Liver (tissue), 9 donors: ENCODE data around the gene CHMP5. TPM values are rescaled to one million over a fixed set of nuclear protein-coding genes. Genes with fewer than 3 reads are reported as not detected.

Experiments
- DNase-seq: peaks from one replicate; pipeline ENCODE4 v3.0.0-alpha.2; 2017; ENCODE audit warnings: low spot score
- H3K27ac ChIP-seq, 2 donors: one replicate each; pipeline ENCODE4 v1.7.0; 2013; ENCODE audit warnings: inconsistent platforms in 2 of 2, low read length in 2 of 2, control low read depth in 1 of 2, low read depth in 1 of 2, mild to moderate bottlenecking in 1 of 2
- H3K27me3 ChIP-seq, 4 donors: one replicate each; pipeline versions ENCODE4 v1.6.1 to v1.7.0; 2013; ENCODE audit warnings: low read length in 3 of 4, inconsistent platforms in 1 of 4, mild to moderate bottlenecking in 1 of 4, moderate library complexity in 1 of 4; ENCODE audit not compliant: control insufficient read depth in 4 of 4, insufficient read depth in 4 of 4
- H3K36me3 ChIP-seq, 4 donors: one replicate each; pipeline versions ENCODE4 v1.6.1 to v1.7.0; 2013; ENCODE audit warnings: low read length in 3 of 4, mild to moderate bottlenecking in 3 of 4, low read depth in 1 of 4, moderate library complexity in 1 of 4; ENCODE audit not compliant: control insufficient read depth in 4 of 4, insufficient read depth in 3 of 4
- H3K4me1 ChIP-seq, 4 donors: one replicate each; pipeline versions ENCODE4 v1.6.1 to v1.7.0; 2013; ENCODE audit warnings: low read length in 3 of 4, mild to moderate bottlenecking in 3 of 4, moderate library complexity in 1 of 4; ENCODE audit not compliant: control insufficient read depth in 4 of 4, insufficient read depth in 4 of 4
- H3K4me3 ChIP-seq, 3 donors: one replicate each; pipeline versions ENCODE4 v1.6.1 to v1.7.0; 2013; ENCODE audit warnings: low read length in 3 of 3, control low read depth in 1 of 3, low read depth in 1 of 3, mild to moderate bottlenecking in 1 of 3
- H3K9ac ChIP-seq, 2 donors: one replicate each; pipeline ENCODE4 v1.7.0; 2013; ENCODE audit warnings: low read length in 2 of 2, mild to moderate bottlenecking in 2 of 2, moderate library complexity in 2 of 2, control low read depth in 1 of 2, low read depth in 1 of 2
- H3K9me3 ChIP-seq, 4 donors: one replicate each; pipeline versions ENCODE4 v1.6.1 to v1.7.0; 2013; ENCODE audit warnings: low read length in 3 of 4; ENCODE audit not compliant: control insufficient read depth in 4 of 4
- ATF3 ChIP-seq: IDR thresholded peaks from 2 replicates; pipeline ENCODE4 v1.6.1; 2016; ENCODE audit warnings: antibody characterized with exemption
- CTCF ChIP-seq: fragments of 150-350 bp; IDR thresholded peaks from 2 replicates; pipeline ENCODE4 v1.5.1; 2017; ENCODE audit warnings: improper control_type of control experiment, low read depth, low read length; ENCODE audit not compliant: missing input control
- EGR1 ChIP-seq, 2 donors: IDR thresholded peaks; 2 replicates each; pipeline ENCODE4 v1.6.1; 2016 to 2018; ENCODE audit warnings: antibody characterized with exemption in 2 of 2, low read depth in 2 of 2
- FOXA1 ChIP-seq: IDR thresholded peaks from 2 replicates; pipeline ENCODE4 v1.6.1; 2016; ENCODE audit warnings: antibody characterized with exemption
- FOXA2 ChIP-seq: IDR thresholded peaks from 2 replicates; pipeline ENCODE4 v1.6.1; 2016; ENCODE audit warnings: antibody characterized with exemption
- GABPA ChIP-seq, 2 donors: IDR thresholded peaks in 1 of 2; conservative IDR thresholded peaks in 1 of 2; 2 replicates each; pipeline ENCODE4 v1.6.1; 2016; ENCODE audit warnings: antibody characterized with exemption in 2 of 2, mild to moderate bottlenecking in 1 of 2, moderate library complexity in 1 of 2
- HNF4A ChIP-seq, 2 donors: conservative IDR thresholded peaks; 2 replicates each; pipeline ENCODE4 v1.6.1; 2016; ENCODE audit warnings: antibody characterized with exemption in 2 of 2, mild to moderate bottlenecking in 2 of 2
- HNF4G ChIP-seq: IDR thresholded peaks from 2 replicates; pipeline ENCODE4 v1.6.1; 2016; ENCODE audit warnings: antibody characterized with exemption
- JUND ChIP-seq, 2 donors: IDR thresholded peaks; 2 replicates each; pipeline ENCODE4 v1.6.1; 2016; ENCODE audit warnings: antibody characterized with exemption in 2 of 2
- MAX ChIP-seq: IDR thresholded peaks from 2 replicates; pipeline ENCODE4 v1.6.1; 2016; ENCODE audit warnings: antibody characterized with exemption
- NR2F2 ChIP-seq: IDR thresholded peaks from 2 replicates; pipeline ENCODE4 v1.6.1; 2016; ENCODE audit warnings: antibody characterized with exemption
- RAD21 ChIP-seq, 2 donors: IDR thresholded peaks; 2 replicates each; pipeline ENCODE4 v1.6.1; 2016; ENCODE audit warnings: antibody characterized with exemption in 2 of 2, mild to moderate bottlenecking in 2 of 2
- REST ChIP-seq: IDR thresholded peaks from 2 replicates; pipeline ENCODE4 v1.6.1; 2016; ENCODE audit warnings: antibody characterized with exemption, mild to moderate bottlenecking
- RXRA ChIP-seq, 2 donors: IDR thresholded peaks; 2 replicates each; pipeline ENCODE4 v1.6.1; 2017 to 2018; ENCODE audit warnings: antibody characterized with exemption in 2 of 2, mild to moderate bottlenecking in 1 of 2
- SP1 ChIP-seq: IDR thresholded peaks from 2 replicates; pipeline ENCODE4 v1.6.1; 2018; ENCODE audit warnings: antibody characterized with exemption, mild to moderate bottlenecking
- TAF1 ChIP-seq: conservative IDR thresholded peaks from 2 replicates; pipeline ENCODE4 v1.6.1; 2016; ENCODE audit warnings: antibody characterized with exemption, mild to moderate bottlenecking
- YY1 ChIP-seq: IDR thresholded peaks from 2 replicates; pipeline ENCODE4 v1.6.1; 2016; ENCODE audit warnings: antibody characterized with exemption, mild to moderate bottlenecking
- ZBTB33 ChIP-seq: IDR thresholded peaks from 2 replicates; pipeline ENCODE4 v1.6.1; 2016; ENCODE audit warnings: antibody characterized with exemption
- WGBS: extraction: QIAGEN DNeasy Blood & Tissue Kit; methylation state at CpG from one replicate; pipeline ENCODE4 v1.1.7; 2013; 5-methylcytosine and 5-hydroxymethylcytosine counted together
- polyA plus RNA-seq, 2 donors: library from polyadenylated mRNA; stranded (reverse) in 1 of 2; unstranded in 1 of 2; fragments of 200-250 nt in 1 of 2; fragments of >200 nt in 1 of 2; fragmentation: Nextera tagmentation in 1 of 2; extraction: Ambion mirVana in 1 of 2; gene quantifications; one replicate each; pipeline versions ENCODE4 v1.2.1 to v1.2.3, GENCODE V29; 2013 to 2015
- total RNA-seq, 2 donors: library from RNA; depleted of rRNA; stranded (reverse); fragments of >200 nt; gene quantifications; one replicate each; pipeline ENCODE4 v1.2.3, GENCODE V29; 2014
- donor health status: healthy.
- donor health status: healthy.
- donor health status: healthy.
- donor health status: healthy.
- donor health status: healthy.

The CHMP5 gene
- total and polyA plus RNA-seq, 4 donors = 23.2 to 34.8 (median 27.8) TPM

- Histone ChIP-seq H3K27me3 (no peaks in the 10 kb centered on the region), H3K4me1 (peaks cover 0 to 4% (median 0%) of the 10 kb centered on the region in 4 donors), H3K36me3 (no peaks in the 10 kb centered on the region), H3K4me3 (no peak overlapping the region), H3K9ac (no peak overlapping the region), H3K27ac (no peak overlapping the region), H3K9me3 (no peaks in the 10 kb centered on the region)
- WGBS = 25% methylated on average over 6 of the region's 6 CpGs
- DNase-seq = peak; percentile 73
- TF ChIP-seq MAX (no peak), ATF3 (no peak), JUND (IDR thresholded peaks at IDR 0.05) (no peak), RXRA (IDR thresholded peaks at IDR 0.05) (peak; percentile 27), FOXA1 (no peak), REST (no peak), SP1 (no peak), GABPA (IDR thresholded peaks at IDR 0.05 in 1 of 2, conservative IDR thresholded peaks at IDR 0.05 in 1 of 2) (no peak), HNF4G (no peak), HNF4A (conservative IDR thresholded peaks at IDR 0.05) (no peak), ZBTB33 (no peak), YY1 (no peak), NR2F2 (no peak), RAD21 (IDR thresholded peaks at IDR 0.05) (peak; percentile 96 to 98), TAF1 (no peak), FOXA2 (no peak), CTCF (peak; percentile 79), EGR1 (IDR thresholded peaks at IDR 0.05; ENCODE audit: low read depth in 2 of 2) (no peak)
These were observed 39.3 kb upstream of the CHMP5 start for GRCh38 chr9:33225319-33226147.
